B cell (primary cell): ENCODE measurements around the gene TSPAN9. TPM values are rescaled to one million over a fixed set of nuclear protein-coding genes. Genes with fewer than 3 reads are reported as not detected.

Experiments used
- ATAC-seq: fragments of 200-7000 bp; cut with Tn5 transposase; one replicate; pipeline ENCODE4 v1.10.0; 2021; ENCODE audit warnings: low read depth, mild to moderate bottlenecking, moderate number of reproducible peaks, moderate library complexity
- CTCF ChIA-PET: fragments of 350-600 bp; sonication (Branson Sonifier 250); formaldehyde crosslinking; loops from one replicate; lab custom pipeline; 2021; ENCODE audit warnings: antibody characterized with exemption, inconsistent platforms; lab: Charles Lee
- POLR2A ChIA-PET: fragments of 350-600 bp; sonication (Branson Sonifier 250); formaldehyde crosslinking; loops from one replicate; lab custom pipeline; 2021; ENCODE audit warnings: antibody characterized with exemption; lab: Charles Lee
- DNase-seq: peaks from one replicate; pipeline ENCODE4 v3.0.0; 2013
- H2AFZ ChIP-seq: 2 replicates; pipeline ENCODE4 v1.6.1; 2012; ENCODE audit warnings: mild to moderate bottlenecking, low read depth, low read length; ENCODE audit not compliant: insufficient read depth, poor library complexity, severe bottlenecking
- H3K27ac ChIP-seq, 2 donors: 1 replicate in 1 of 2; 2 replicates in 1 of 2; pipeline ENCODE4 v1.5.1; 2012 to 2013; ENCODE audit warnings: low read length in 2 of 2, mild to moderate bottlenecking in 2 of 2, moderate library complexity in 1 of 2
- H3K27me3 ChIP-seq, 4 experiments: fragments of 200-600 bp in 1 of 4; sonication (generic) in 1 of 4; replicated peaks in 1 of 4; 1 replicate in 2 of 4; 2 replicates in 2 of 4; pipeline versions ENCODE4 v1.6.1 to v1.7.0; 2013 to 2016; ENCODE audit warnings: low read length in 3 of 4, mild to moderate bottlenecking in 2 of 4, mixed read lengths in 1 of 4, moderate library complexity in 1 of 4; ENCODE audit not compliant: insufficient read depth in 4 of 4, control insufficient read depth in 3 of 4; ENCODE audit errors: control extremely low read depth in 1 of 4
- H3K36me3 ChIP-seq, 2 experiments: replicated peaks in 1 of 2; 1 replicate in 1 of 2; 2 replicates in 1 of 2; pipeline versions ENCODE4 v1.6.1 to v1.7.1; 2013; ENCODE audit warnings: low read length in 1 of 2; ENCODE audit not compliant: insufficient read depth in 2 of 2, control insufficient read depth in 1 of 2; ENCODE audit errors: control extremely low read depth in 1 of 2, extremely low read depth in 1 of 2
- H3K4me1 ChIP-seq, 2 donors: fragments of 200-600 bp in 1 of 2; sonication (generic) in 1 of 2; 1 replicate in 1 of 2; 2 replicates in 1 of 2; pipeline versions ENCODE4 v1.5.1 to v1.6.1; 2013 to 2017; ENCODE audit warnings: low read length in 2 of 2; ENCODE audit not compliant: control insufficient read depth in 2 of 2, insufficient read depth in 2 of 2
- H3K4me2 ChIP-seq: replicated peaks from 2 replicates; pipeline ENCODE3; 2012; ENCODE audit warnings: mild to moderate bottlenecking, low read depth, low read length; ENCODE audit not compliant: poor library complexity, severe bottlenecking
- H3K4me3 ChIP-seq, 5 experiments: fragments of 200-600 bp in 1 of 5; sonication (generic) in 1 of 5; 1 replicate in 3 of 5; 2 replicates in 2 of 5; pipeline versions ENCODE4 v1.5.1 to v1.7.0; 2011 to 2016; ENCODE audit warnings: low read length in 4 of 5, mild to moderate bottlenecking in 4 of 5, low read depth in 2 of 5, control low read depth in 1 of 5, moderate library complexity in 1 of 5; ENCODE audit not compliant: insufficient read depth in 1 of 5; ENCODE audit errors: control extremely low read depth in 1 of 5, extremely low read depth in 1 of 5
- H3K79me2 ChIP-seq: fragments of 200-600 bp; sonication (generic); one replicate; pipeline ENCODE4 v1.6.0; 2016; ENCODE audit warnings: low read length; ENCODE audit not compliant: control insufficient read depth, insufficient read depth
- H3K9ac ChIP-seq: fragments of 200-600 bp; sonication (generic); 2 replicates; pipeline ENCODE4 v1.6.1; 2017; ENCODE audit warnings: mild to moderate bottlenecking, low read length, moderate library complexity
- H3K9me3 ChIP-seq, 3 donors: one replicate each; pipeline versions ENCODE4 v1.6.1 to v1.7.1; 2013; ENCODE audit warnings: low read length in 2 of 3; ENCODE audit not compliant: control insufficient read depth in 2 of 3, insufficient read depth in 1 of 3; ENCODE audit errors: control extremely low read depth in 1 of 3
- H4K20me1 ChIP-seq: 2 replicates; pipeline ENCODE4 v1.6.0; 2012; ENCODE audit warnings: mild to moderate bottlenecking, low read length; ENCODE audit not compliant: insufficient read depth, control insufficient read depth, poor library complexity, severe bottlenecking
- H3K27ac Mint-ChIP-seq: one replicate; pipeline ENCODE4 v1.8.0; 2021; ENCODE audit warnings: mixed read lengths
- H3K27me3 Mint-ChIP-seq: one replicate; pipeline ENCODE4 v1.8.0; 2021; ENCODE audit warnings: mixed read lengths
- H3K4me1 Mint-ChIP-seq: one replicate; pipeline ENCODE4 v1.8.0; 2021; ENCODE audit warnings: mixed read lengths
- H3K4me3 Mint-ChIP-seq: one replicate; pipeline ENCODE4 v1.8.0; 2021; ENCODE audit warnings: mixed read lengths
- H3K9me3 Mint-ChIP-seq: one replicate; pipeline ENCODE4 v1.8.0; 2022; ENCODE audit warnings: mixed read lengths; ENCODE audit not compliant: insufficient read depth
- EZH2 ChIP-seq: IDR thresholded peaks from 2 replicates; pipeline ENCODE4 v1.6.1; 2012; ENCODE audit warnings: borderline replicate concordance, low read depth, mild to moderate bottlenecking, moderate library complexity, low read length; ENCODE audit not compliant: insufficient read depth, poor library complexity, severe bottlenecking
- WGBS: methylation state at CpG from one replicate; pipeline ENCODE4 v1.1.5; 2013; ENCODE audit warnings: missing lambda C conversion rate; ENCODE audit not compliant: insufficient coverage; 5-methylcytosine and 5-hydroxymethylcytosine counted together
- intact Hi-C: fragments of 100-400 bp; cut with micrococcal nuclease; formaldehyde crosslinking; loops from one replicate; pipeline ENCODE4 v1.10.0; 2022
- polyA plus RNA-seq: library from polyadenylated mRNA; depleted of rRNA; stranded (reverse); fragments of >200 nt; gene quantifications from 2 replicates; pipeline ENCODE4 v1.2.3, GENCODE V29; 2012
- total RNA-seq, 2 donors: library from RNA; stranded (reverse); fragments of 120-200 nt in 1 of 2; gene quantifications; 1 replicate in 1 of 2; 2 replicates in 1 of 2; pipeline versions ENCODE4 v1.2.3 to v1.2.4, GENCODE V29; 2013 to 2022
- TF ChIP-seq, protein P1 (sequence below): fragments of 200-600 bp; IDR thresholded peaks from one replicate; pipeline ENCODE4 v1.8.0; 2022; ENCODE audit warnings: antibody characterized with exemption, mild to moderate bottlenecking

Gene TSPAN9
- total and polyA plus RNA-seq, 2 donors (not counting 1 experiment from before 2014, with no cell fraction given) = 0.15 to 0.37 TPM

DNA sequence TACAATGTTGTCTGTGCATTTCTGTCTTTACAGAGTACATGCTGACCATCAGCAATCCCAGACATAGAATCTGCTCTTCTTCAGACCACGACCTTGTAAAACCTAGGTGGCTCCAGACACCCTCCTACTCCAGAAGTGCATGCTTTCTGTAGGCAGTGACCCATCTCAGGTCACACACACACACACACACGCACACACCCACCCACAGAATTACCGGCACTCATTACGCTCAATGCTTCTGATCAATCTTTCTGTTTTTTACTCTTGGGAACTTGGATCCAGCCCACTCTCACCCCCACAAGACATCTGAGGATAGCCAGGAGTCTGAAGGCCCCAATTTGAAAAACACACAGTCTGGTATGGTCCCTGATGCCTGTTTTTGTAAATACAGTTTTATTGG is 7.5 kb upstream of the TSPAN9 start:
- H3K9me3 Mint-ChIP-seq = no peaks in the 10 kb centered on the region
- H3K9ac ChIP-seq = no peak overlapping the region
- H3K4me1 ChIP-seq = peaks cover 4 to 6% of the 10 kb centered on the region in 2 donors
- H3K27me3 Mint-ChIP-seq = peaks cover 18% of the 10 kb centered on the region
- no peak overlapping the region for H3K4me3 ChIP-seq
- ChIA-PET CTCF (no interaction called here), POLR2A (no interaction called here)
- no peaks in the 10 kb centered on the region for H4K20me1 ChIP-seq
- H3K27ac Mint-ChIP-seq = no peak overlapping the region
- 74% methylated on average over 4 of the region's 4 CpGs for WGBS
- intact Hi-C loops = no loop called here
- H3K4me3 Mint-ChIP-seq = no peak overlapping the region
- H3K27me3 ChIP-seq = peaks cover 0 to 10% (median 6%) of the 10 kb centered on the region in 4 experiments
- no peak for TF ChIP-seq EZH2
- TF ChIP-seq, protein P1, sequence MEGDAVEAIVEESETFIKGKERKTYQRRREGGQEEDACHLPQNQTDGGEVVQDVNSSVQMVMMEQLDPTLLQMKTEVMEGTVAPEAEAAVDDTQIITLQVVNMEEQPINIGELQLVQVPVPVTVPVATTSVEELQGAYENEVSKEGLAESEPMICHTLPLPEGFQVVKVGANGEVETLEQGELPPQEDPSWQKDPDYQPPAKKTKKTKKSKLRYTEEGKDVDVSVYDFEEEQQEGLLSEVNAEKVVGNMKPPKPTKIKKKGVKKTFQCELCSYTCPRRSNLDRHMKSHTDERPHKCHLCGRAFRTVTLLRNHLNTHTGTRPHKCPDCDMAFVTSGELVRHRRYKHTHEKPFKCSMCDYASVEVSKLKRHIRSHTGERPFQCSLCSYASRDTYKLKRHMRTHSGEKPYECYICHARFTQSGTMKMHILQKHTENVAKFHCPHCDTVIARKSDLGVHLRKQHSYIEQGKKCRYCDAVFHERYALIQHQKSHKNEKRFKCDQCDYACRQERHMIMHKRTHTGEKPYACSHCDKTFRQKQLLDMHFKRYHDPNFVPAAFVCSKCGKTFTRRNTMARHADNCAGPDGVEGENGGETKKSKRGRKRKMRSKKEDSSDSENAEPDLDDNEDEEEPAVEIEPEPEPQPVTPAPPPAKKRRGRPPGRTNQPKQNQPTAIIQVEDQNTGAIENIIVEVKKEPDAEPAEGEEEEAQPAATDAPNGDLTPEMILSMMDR = no peak
- DNase-seq (no peak), ATAC-seq (no peak)
- peaks cover 6% of the 10 kb centered on the region for H3K4me1 Mint-ChIP-seq
- H3K27ac ChIP-seq = no peak overlapping the region
- no peaks in the 10 kb centered on the region for H3K79me2 ChIP-seq
- H3K9me3 ChIP-seq = peaks cover 0 to 3% (median 0%) of the 10 kb centered on the region in 3 donors
- no peak overlapping the region for H2AFZ ChIP-seq
- no peak overlapping the region for H3K4me2 ChIP-seq
- H3K36me3 ChIP-seq = no peaks in the 10 kb centered on the region

DNA sequence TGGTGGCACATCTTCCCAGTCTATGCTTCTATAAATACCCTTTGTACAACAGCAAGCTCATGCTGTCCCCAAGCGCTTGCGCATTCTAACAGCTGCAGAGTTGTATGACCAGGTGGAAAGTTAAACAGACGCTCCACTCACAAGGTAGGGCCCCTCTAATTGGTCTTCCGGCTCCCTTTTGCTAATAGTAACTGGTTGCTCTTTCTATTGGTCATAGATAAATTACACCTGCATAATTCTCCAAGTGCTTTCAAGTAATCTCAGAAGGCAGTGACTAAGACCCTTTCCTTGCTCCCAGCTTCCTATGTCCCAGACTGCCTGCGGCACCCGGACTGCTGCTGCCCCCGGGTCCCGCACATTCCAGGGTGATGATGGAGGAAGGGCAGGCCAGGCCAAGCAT is 6.1 kb upstream of the TSPAN9 start:
- Histone ChIP-seq H3K4me2 (no peak overlapping the region), H3K4me1 (peaks cover 6% of the 10 kb centered on the region in 2 donors), H3K4me3 (no peak overlapping the region), H3K79me2 (no peaks in the 10 kb centered on the region), H3K9ac (no peak overlapping the region), H2AFZ (no peak overlapping the region), H3K27ac (no peak overlapping the region), H3K36me3 (no peaks in the 10 kb centered on the region), H3K27me3 (peaks cover 0 to 18% (median 10%) of the 10 kb centered on the region in 4 experiments), H4K20me1 (no peaks in the 10 kb centered on the region), H3K9me3 (no peaks in the 10 kb centered on the region)
- POLR2A ChIA-PET = no interaction called here
- CTCF ChIA-PET = interaction anchor here (0.6 to 1.5 kb wide), 6 partner anchors 10 to 369 kb away, joined by 3 to 6 read pairs (median 4); no protein-coding TSS in a partner anchor
- Mint-ChIP-seq H3K4me1 (peaks cover 8% of the 10 kb centered on the region), H3K4me3 (no peak overlapping the region), H3K27me3 (peaks cover 18% of the 10 kb centered on the region), H3K9me3 (no peaks in the 10 kb centered on the region), H3K27ac (no peak overlapping the region)
- intact Hi-C loops = no loop called here
- ATAC-seq = no peak
- WGBS = 82% methylated on average over 2 of the region's 8 CpGs
- no peak for TF ChIP-seq EZH2
- TF ChIP-seq, protein P1 = no peak
- DNase-seq = no peak
